HEK293 (cell line): ENCODE measurements around the gene CRYBG1.
A peak's percentile ranks its signal among the peaks of the same experiment; 100 is the strongest.
"Not testable (repeated sequence)": the region's sequence is repeated elsewhere in the genome, so short reads cannot be mapped to it uniquely, and the experiment has no call there.

Experiments
- CTCF ChIA-PET: fragments of 350-600 bp; formaldehyde crosslinking; extraction: SDS; loops from one replicate; lab custom pipeline; 2021; ENCODE audit warnings: antibody characterized with exemption; lab: Yijun Ruan, JAX
- POLR2A ChIA-PET: fragments of 300-600 bp; formaldehyde crosslinking; extraction: SDS; loops from one replicate; lab custom pipeline; 2020; ENCODE audit warnings: antibody characterized with exemption, inconsistent platforms; lab: Yijun Ruan, JAX
- H3K27ac ChIP-seq: fragments of 200-500 bp; sonication (Bioruptor generic); 2 replicates; pipeline ENCODE4 v1.5.1; 2014; ENCODE audit warnings: low read depth, low read length, control low read depth, inconsistent platforms; ENCODE audit errors: extremely low read depth
- H3K36me3 ChIP-seq, 2 experiments: fragments of 200-500 bp in 1 of 2; sonication (Bioruptor generic) in 1 of 2; 1 replicate in 1 of 2; 2 replicates in 1 of 2; pipeline ENCODE4 v1.5.1; 2014 to 2017; ENCODE audit warnings: inconsistent platforms in 2 of 2, low read length in 2 of 2; ENCODE audit not compliant: control insufficient read depth in 2 of 2, insufficient read depth in 1 of 2
- H3K4me1 ChIP-seq: fragments of 200-500 bp; sonication (Bioruptor generic); 2 replicates; pipeline ENCODE4 v1.5.1; 2014; ENCODE audit warnings: mild to moderate bottlenecking, low read length, inconsistent platforms; ENCODE audit not compliant: control insufficient read depth, insufficient read depth
- H3K4me3 ChIP-seq: 2 replicates; pipeline ENCODE4 v1.5.1; 2011; ENCODE audit warnings: low read depth, mild to moderate bottlenecking, control low read depth, low read length, moderate library complexity
- H3K9me3 ChIP-seq: fragments of 200-500 bp; sonication (Bioruptor generic); 2 replicates; pipeline ENCODE4 v1.5.1; 2014; ENCODE audit warnings: low read depth, low read length, inconsistent platforms; ENCODE audit not compliant: control insufficient read depth, insufficient read depth
- BCL11B ChIP-seq: fragments of 450-650 bp; formaldehyde crosslinking; IDR thresholded peaks from 2 replicates; pipeline ENCODE4 v1.5.1; 2016; ENCODE audit warnings: low read depth, missing biosample characterization, missing genetic modification characterization
- GLIS2 ChIP-seq: fragments of 450-650 bp; formaldehyde crosslinking; IDR thresholded peaks from 2 replicates; pipeline ENCODE4 v1.5.1; 2016; ENCODE audit warnings: missing biosample characterization, missing genetic modification characterization
- OVOL3 ChIP-seq: fragments of 450-650 bp; formaldehyde crosslinking; IDR thresholded peaks from 2 replicates; pipeline ENCODE4 v1.5.1; 2016; ENCODE audit warnings: missing biosample characterization, missing genetic modification characterization
- RBAK ChIP-seq: fragments of 450-650 bp; formaldehyde crosslinking; IDR thresholded peaks from 2 replicates; pipeline ENCODE4 v1.5.1; 2016; ENCODE audit warnings: missing biosample characterization, missing genetic modification characterization
- SCRT2 ChIP-seq: fragments of 450-650 bp; formaldehyde crosslinking; IDR thresholded peaks from 2 replicates; pipeline ENCODE4 v1.5.1; 2016; ENCODE audit warnings: missing biosample characterization, missing genetic modification characterization
- TRIM28 ChIP-seq: IDR thresholded peaks from 2 replicates; pipeline ENCODE4 v1.6.1; 2011; ENCODE audit warnings: low read length, control low read depth, borderline replicate concordance
- ZBTB48 ChIP-seq: fragments of 450-650 bp; formaldehyde crosslinking; IDR thresholded peaks from 2 replicates; pipeline ENCODE4 v1.5.1; 2016; ENCODE audit warnings: missing biosample characterization, missing genetic modification characterization
- ZFP3 ChIP-seq: fragments of 450-650 bp; formaldehyde crosslinking; IDR thresholded peaks from 2 replicates; pipeline ENCODE4 v1.5.1; 2016; ENCODE audit warnings: low read depth, missing biosample characterization, missing genetic modification characterization
- ZNF146 ChIP-seq: fragments of 450-650 bp; formaldehyde crosslinking; IDR thresholded peaks from 2 replicates; pipeline ENCODE4 v1.5.1; 2016; ENCODE audit warnings: missing biosample characterization, missing genetic modification characterization
- ZNF157 ChIP-seq: fragments of 450-650 bp; formaldehyde crosslinking; IDR thresholded peaks from 2 replicates; pipeline ENCODE4 v1.5.1; 2016; ENCODE audit warnings: missing biosample characterization, missing genetic modification characterization
- ZNF18 ChIP-seq: fragments of 450-650 bp; formaldehyde crosslinking; IDR thresholded peaks from 2 replicates; pipeline ENCODE4 v1.5.1; 2016; ENCODE audit warnings: missing biosample characterization, missing genetic modification characterization
- ZNF214 ChIP-seq: fragments of 450-650 bp; formaldehyde crosslinking; IDR thresholded peaks from 2 replicates; pipeline ENCODE4 v1.5.1; 2017; ENCODE audit warnings: missing biosample characterization, mild to moderate bottlenecking, missing genetic modification characterization, borderline replicate concordance
- ZNF341 ChIP-seq: fragments of 450-650 bp; formaldehyde crosslinking; IDR thresholded peaks from 2 replicates; pipeline ENCODE4; 2016; ENCODE audit warnings: low read depth, missing biosample characterization, missing genetic modification characterization
- ZNF423 ChIP-seq: fragments of 450-650 bp; formaldehyde crosslinking; IDR thresholded peaks from 2 replicates; pipeline ENCODE4 v1.5.1; 2016; ENCODE audit warnings: missing biosample characterization, missing genetic modification characterization
- ZNF549 ChIP-seq: fragments of 450-650 bp; IDR thresholded peaks from 2 replicates; pipeline ENCODE4 v1.5.1; 2018; ENCODE audit warnings: missing biosample characterization, missing genetic modification characterization, mild to moderate bottlenecking, inconsistent platforms, moderate library complexity
- ZSCAN23 ChIP-seq: fragments of 450-650 bp; formaldehyde crosslinking; IDR thresholded peaks from 2 replicates; pipeline ENCODE4 v1.5.1; 2016; ENCODE audit warnings: missing biosample characterization, missing genetic modification characterization
- TF ChIP-seq, protein P1 (sequence below): fragments of 450-650 bp; formaldehyde crosslinking; IDR thresholded peaks from 2 replicates; pipeline ENCODE4 v1.5.1; 2016; ENCODE audit warnings: missing biosample characterization, missing genetic modification characterization

CRYBG1 gene

GRCh38 chr6:106546691-106547414 lies 186.3 kb downstream of the CRYBG1 start (continued):
- no peak for TF ChIP-seq ZSCAN23 (tag by site-specific recombination)
- TF ChIP-seq RBAK (tag by site-specific recombination) = no peak
- no peak for TF ChIP-seq SCRT2 (tag by site-specific recombination)
- no peak for TF ChIP-seq GLIS2
- TF ChIP-seq ZFP3 (tag by site-specific recombination) = no peak
- TF ChIP-seq ZNF157 (tag by site-specific recombination) = no peak

DNA sequence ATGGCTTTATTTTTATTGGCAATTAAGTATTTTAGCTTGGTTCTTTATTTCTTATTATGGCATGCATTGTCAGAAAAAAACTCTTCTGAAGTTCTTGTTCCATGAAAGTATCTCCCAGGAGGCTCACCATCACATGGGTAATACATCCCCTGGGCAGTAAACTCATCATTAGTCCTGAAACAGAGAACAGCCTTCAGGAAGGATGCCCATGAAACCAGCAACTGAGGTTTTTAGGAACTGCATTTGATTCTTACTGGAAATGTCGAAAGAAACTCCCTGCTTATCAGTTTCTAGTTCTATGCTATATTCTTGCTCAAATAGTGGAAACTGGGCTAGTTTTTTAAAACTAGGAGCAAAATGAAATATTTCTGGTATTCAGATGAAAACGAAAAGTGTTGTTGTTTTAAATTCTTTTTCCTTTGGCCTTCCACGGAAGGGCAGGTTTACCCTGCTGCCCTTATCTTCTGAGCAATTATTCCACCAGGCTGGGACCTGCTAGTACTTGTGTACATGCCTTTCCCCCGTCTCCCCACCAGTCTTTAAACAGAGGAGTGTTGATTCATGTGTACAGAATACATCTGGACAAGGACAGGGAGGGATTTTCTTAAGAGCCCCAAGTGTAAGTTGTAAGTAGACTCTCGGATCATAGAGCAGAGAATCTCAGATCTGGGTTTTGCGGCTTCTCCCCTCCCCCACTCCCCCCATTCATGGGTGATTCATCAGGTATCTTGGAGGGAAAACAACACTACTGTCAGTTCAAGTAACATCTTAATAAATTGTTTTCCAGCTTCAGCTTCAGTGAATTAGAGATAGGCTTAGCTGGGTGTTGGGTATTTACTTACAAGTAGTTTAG lies 187.3 kb downstream of the CRYBG1 start:
- Histone ChIP-seq H3K36me3 (no peaks in the 10 kb centered on the region), H3K4me3 (no peak overlapping the region), H3K4me1 (no peaks in the 10 kb centered on the region)
- POLR2A ChIA-PET = no interaction called here
- TF ChIP-seq, protein P1, sequence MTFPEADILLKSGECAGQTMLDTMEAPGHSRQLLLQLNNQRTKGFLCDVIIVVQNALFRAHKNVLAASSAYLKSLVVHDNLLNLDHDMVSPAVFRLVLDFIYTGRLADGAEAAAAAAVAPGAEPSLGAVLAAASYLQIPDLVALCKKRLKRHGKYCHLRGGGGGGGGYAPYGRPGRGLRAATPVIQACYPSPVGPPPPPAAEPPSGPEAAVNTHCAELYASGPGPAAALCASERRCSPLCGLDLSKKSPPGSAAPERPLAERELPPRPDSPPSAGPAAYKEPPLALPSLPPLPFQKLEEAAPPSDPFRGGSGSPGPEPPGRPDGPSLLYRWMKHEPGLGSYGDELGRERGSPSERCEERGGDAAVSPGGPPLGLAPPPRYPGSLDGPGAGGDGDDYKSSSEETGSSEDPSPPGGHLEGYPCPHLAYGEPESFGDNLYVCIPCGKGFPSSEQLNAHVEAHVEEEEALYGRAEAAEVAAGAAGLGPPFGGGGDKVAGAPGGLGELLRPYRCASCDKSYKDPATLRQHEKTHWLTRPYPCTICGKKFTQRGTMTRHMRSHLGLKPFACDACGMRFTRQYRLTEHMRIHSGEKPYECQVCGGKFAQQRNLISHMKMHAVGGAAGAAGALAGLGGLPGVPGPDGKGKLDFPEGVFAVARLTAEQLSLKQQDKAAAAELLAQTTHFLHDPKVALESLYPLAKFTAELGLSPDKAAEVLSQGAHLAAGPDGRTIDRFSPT (tag by site-specific recombination) = no peak
- TF ChIP-seq OVOL3 (tag by site-specific recombination) (no peak), ZNF549 (no peak), SCRT2 (tag by site-specific recombination) (0 out of 2 replicates have a peak, but pooled peaks have one; percentile 14), ZNF18 (tag by site-specific recombination) (no peak), ZNF214 (tag by site-specific recombination) (no peak), ZBTB48 (tag by site-specific recombination) (no peak), BCL11B (tag by site-specific recombination) (no peak), TRIM28 (0 out of 2 replicates have a peak, but pooled peaks have one; percentile 29), ZNF423 (tag by site-specific recombination) (no peak), ZNF341 (tag by site-specific recombination) (no peak)
- TF ChIP-seq, all 188 proteins: peak for 2
- H3K27ac ChIP-seq = no peak overlapping the region
- CTCF ChIA-PET = interaction anchor here (0.9 to 1.0 kb wide), 2 partner anchors 26 to 102 kb away, joined by 3 read pairs; no protein-coding TSS in a partner anchor
- no peaks in the 10 kb centered on the region for H3K9me3 ChIP-seq

- CTCF ChIA-PET = interaction anchor here (1.0 kb wide), 1 partner anchor 104 kb away, joined by 3 read pairs; no protein-coding TSS in a partner anchor
- H3K4me3 ChIP-seq, H3K27ac ChIP-seq, H3K4me1 ChIP-seq, POLR2A ChIA-PET, H3K9me3 ChIP-seq, H3K36me3 ChIP-seq: not testable (repeated sequence)
- TF ChIP-seq ZNF146 = peak; percentile 79
Observed at GRCh38 chr6:106548926-106549455, 188.5 kb downstream of the CRYBG1 start.
